GM19397 (cell line): ENCODE data around the gene SDHD.
"Not testable (repeated sequence)": the region's sequence is repeated elsewhere in the genome, so short reads cannot be mapped to it uniquely, and the experiment has no call there.

Experiments
- ATAC-seq: cut with Tn5 transposase; IDR thresholded peaks from one replicate; pipeline ENCODE4 v1.9.1; 2021; ENCODE audit warnings: mild to moderate bottlenecking, moderate library complexity; ENCODE audit not compliant: unreplicated experiment

SDHD gene

DNA sequence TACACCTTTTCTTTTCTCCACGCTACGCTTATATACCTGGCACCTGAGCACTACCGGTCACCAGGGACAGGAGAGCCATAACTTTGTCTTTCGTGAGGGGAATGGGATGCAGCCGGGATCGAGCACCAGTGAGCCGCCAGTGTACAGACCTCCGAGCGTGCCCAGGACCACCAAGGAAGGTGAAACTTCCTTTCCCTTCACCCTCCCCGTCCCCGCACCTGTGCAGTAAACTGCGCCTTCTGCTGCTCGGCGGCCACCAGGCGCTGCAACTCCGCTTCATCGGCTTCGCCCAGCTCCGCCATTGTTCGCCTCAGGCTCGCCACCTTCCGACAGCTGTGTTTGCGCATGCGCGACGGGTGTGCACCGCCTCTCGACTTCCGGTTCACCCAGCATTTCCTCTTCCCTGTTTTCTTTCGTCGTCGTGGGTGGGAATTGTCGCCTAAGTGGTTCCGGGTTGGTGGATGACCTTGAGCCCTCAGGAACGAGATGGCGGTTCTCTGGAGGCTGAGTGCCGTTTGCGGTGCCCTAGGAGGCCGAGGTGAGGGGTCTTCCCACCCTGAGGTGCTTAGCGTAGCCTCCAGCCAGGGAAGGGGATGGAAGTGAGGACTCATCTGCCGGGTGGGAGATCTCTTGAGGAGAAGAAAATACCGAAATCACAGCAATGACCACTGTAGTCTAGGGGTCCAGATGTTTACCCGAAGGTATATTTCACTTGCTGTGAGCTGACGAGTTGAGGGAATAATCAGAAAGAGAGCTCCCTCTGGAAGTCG, at the start of gene SDHD, which contains the start of gene TIMM8B:
Gene SDHD (plus strand): TSS at position 452 of the 770 bp plus-strand sequence. CDS start 35 bp downstream, at position 487.
Gene TIMM8B (minus strand): TSS at position 335 of the 770 bp plus-strand sequence. CDS start 33 bp downstream, at position 302.
- peak; percentile 94 for ATAC-seq

DNA sequence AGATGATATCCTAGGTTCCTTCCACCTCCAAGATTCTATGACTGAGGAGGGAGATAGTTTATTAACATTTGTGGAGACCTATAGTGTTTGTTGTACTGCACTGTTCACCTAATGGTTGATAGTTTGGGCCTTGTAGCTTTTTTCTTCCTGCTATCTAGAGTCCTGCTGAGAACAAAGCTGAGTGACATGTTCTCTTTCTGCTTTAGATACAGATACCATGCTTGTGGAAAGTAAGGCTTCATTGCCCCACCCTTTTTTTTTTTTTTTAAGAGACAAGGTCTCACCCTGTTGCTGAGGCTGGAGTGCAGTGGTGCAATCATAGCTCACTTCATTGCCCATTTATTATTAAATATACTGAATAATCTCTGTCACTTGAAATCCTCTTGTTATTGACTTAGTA, 49.1 kb upstream of the SDHD start:
- ATAC-seq: no peak

DNA sequence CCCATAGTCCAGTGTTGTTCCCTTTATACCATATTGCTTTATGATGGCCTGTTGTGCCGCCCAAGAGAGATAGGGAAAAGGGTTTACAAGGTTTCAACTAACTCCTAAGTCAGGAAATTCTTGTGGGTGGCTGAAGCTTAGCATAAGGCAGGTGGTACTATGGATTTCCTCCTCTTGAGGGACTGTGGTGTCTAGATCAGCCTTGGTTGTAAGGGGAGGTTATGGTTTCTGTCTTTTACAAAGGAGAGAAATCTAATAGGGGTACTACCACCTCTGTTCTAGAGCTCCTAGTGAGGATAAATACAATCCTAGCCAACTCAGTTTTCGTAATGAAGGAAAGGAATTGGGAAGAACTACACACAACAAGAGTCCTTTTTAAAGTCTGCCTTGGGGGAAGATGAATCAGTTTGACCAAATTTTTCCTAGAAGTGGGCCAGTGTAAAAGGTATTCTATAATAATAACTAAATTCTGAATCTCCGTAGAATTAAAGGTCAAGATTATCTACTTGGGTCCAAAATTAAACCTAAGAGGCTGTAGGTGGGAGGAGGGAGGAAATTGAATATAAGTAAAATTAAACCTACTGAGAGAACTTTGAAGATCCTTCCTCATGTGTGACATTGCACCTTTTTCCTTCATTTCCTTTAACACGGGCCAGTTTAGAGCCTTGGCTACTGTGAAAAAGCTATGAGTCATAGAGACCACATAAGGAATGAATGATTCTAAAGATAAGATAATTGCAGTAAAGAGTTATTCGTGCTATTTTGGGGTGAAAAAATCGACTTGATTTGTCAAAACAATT, 44.3 kb upstream of the SDHD start:
- ATAC-seq: no peak

DNA sequence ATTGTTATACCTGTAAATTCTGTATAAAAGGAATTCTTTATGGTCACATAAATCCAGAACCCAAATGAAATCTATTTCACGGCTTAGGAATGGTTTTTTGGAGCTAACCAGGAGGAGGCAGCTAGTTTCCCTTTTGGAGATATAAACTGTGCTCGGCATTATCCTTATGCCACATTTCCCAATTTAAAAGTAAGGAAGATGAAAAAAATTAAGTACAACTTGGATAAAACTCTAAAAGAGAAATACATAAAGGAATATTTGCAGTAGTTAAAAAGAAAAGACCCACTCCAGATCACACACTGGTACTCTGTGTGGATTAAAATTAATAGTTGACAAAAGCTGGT, 43.7 kb upstream of the SDHD start:
- no peak for ATAC-seq

- no peak for ATAC-seq
These were observed 41.7 kb upstream of the SDHD start for GRCh38 chr11:112044961-112045360.

GRCh38 chr11:112046647-112047046, 40.0 kb upstream of the SDHD start:
- ATAC-seq: not testable (repeated sequence)

GRCh38 chr11:112048256-112048655, 38.4 kb upstream of the SDHD start:
- not testable (repeated sequence) for ATAC-seq

DNA sequence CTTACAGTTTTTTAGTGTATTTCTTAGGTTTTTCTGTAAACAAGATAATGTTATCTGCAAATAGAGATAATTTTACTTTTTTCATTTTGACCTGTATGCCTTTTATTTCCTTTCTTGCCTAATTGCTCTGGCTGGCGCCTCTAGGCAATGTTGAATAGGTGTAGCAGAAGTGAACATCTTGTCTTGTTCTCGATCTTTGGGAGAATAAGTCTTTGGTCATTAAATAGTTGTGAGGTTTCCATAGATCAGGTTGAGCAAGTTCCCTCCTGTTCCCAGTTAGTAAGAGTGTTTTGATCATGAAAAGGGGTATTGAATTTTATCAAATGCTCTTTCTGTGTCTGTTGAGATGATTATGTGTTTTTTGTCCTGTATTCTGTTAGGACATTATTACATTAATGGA, 36.9 kb upstream of the SDHD start:
- no peak for ATAC-seq

DNA sequence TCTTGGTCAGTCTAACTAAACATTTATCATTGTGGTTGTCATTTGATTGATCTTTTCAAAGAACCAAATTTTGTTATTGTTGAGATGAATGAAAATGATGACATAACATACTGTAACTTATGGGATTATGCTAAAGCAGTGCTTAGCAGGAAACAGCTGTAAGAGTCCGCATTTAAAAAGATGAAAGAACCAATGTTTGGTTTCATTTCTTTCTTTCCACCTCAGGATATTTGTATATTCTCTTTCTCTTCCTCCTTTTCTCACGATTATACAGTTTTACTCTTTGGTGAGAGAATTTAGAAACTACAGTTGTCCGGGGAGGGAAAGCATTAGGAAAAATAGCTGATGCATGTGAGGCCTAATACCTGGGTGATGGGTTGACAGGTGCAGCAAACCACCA, 36.0 kb upstream of the SDHD start:
- peak; percentile 66 for ATAC-seq

DNA sequence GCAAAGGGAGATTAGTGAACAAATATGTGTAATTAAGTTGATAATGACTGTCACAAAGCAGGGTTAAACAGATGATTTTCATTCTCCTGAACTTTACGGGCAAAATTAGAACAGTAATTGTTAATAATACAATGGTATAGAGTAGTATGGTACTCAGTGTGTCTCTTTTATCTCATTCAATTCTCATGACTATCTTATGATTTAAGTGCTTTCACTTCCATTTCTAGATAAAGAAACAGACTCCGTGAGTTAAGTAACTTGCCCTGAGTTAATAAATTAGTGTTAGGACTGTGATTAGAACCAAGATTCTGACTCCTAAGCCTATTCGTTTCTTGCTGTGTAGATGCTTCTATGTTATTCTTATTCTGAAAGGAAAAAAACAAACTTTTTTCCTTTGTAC, 34.9 kb upstream of the SDHD start:
- ATAC-seq: no peak

GRCh38 chr11:112057170-112057569, 29.5 kb upstream of the SDHD start:
- ATAC-seq: no peak

DNA sequence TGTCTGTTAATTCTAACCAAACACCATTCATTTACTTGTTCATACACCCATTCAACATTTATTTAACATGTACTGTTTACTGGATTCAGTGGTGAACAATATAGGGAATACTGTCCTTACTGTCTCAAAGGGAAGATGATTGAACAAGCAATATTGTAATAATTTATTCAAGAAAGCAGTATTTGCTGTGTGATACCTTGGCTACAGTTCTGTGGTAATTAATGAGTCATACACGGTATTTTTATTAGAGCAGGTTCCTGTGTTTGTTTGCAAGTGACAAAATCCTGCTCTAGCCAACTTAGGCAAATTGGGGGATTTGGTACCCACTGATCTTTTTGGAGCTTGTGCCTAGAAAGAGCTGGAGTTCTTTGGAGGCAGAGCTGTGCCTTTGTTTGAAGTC, 28.6 kb upstream of the SDHD start:
- ATAC-seq: no peak

- no peak for ATAC-seq
These were observed 23.8 kb upstream of the SDHD start for GRCh38 chr11:112062923-112063322.

GRCh38 chr11:112073941-112074811, 12.5 kb upstream of the SDHD start, which contains the start of the genes NKAPD1 and PIH1D2:
Gene NKAPD1 (plus strand): TSS chr11:112074299. CDS start chr11:112075575, 1,276 bp downstream.
Gene PIH1D2 (minus strand): TSS chr11:112074017. CDS start chr11:112073174, 843 bp downstream.
- peak; percentile 85 for ATAC-seq

DNA sequence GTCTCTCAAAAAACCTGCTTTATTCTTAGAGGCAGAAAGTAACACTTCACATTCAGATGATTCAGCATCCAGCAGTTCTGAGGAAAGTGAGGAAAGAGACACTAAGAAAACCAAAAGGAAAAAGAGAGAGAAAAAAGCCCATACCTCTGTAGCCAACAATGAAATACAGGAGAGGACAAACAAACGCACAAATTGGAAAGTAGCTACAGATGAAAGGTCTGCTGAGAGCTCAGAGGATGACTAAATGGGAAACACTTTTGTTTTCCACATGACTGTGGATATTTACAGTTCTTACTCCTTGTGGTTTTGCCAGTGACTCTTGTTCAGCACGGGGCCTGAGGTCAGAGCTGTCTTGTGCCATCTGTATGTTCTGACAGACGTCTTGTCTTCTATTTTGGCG, 3.9 kb upstream of the SDHD start:
- no peak for ATAC-seq

GRCh38 chr11:112085822-112086421, 751 bp upstream of the SDHD start:
- ATAC-seq: peak; percentile 27

DNA sequence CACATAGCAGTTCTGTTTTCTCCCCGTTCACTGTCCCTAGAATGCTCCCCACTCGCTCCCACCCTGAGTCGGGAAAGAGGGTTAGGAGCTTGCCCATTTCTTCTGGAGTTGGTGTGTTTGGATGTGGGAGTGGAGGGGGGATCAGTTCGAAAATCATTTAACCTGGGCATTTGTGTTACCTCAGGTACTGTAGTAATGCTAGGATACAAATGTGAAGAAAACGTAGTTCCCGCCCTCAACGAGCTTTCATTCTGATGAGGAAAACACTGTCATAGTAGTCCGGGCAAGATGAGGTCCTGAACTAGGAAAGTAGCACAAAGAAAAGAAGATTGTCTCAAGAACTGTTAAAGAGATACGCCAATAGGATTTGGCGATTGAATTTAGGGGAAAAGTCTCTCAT, 539 bp downstream of the SDHD start:
- ATAC-seq: no peak

GRCh38 chr11:112095302-112095701, 8.6 kb downstream of the SDHD start:
- not testable (repeated sequence) for ATAC-seq

DNA sequence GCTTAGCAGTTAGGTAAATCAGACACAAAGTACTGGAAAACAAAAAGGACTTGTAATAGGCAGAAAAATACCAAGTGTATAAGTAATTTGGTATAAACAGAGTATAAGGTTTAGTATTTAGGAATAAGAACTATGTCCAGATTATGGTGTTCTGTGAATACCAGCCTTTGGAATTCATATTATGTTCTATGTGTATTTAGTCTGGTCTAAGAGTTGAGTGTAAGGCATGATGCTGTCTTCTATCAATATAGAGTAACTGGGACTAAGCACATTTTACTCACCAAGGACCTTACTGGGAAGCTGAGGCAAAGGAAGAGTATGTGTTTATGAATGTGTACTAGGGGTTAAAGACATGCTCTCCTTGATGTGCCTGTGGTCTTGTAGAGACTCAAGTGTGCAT, 9.5 kb downstream of the SDHD start:
- ATAC-seq: no peak

DNA sequence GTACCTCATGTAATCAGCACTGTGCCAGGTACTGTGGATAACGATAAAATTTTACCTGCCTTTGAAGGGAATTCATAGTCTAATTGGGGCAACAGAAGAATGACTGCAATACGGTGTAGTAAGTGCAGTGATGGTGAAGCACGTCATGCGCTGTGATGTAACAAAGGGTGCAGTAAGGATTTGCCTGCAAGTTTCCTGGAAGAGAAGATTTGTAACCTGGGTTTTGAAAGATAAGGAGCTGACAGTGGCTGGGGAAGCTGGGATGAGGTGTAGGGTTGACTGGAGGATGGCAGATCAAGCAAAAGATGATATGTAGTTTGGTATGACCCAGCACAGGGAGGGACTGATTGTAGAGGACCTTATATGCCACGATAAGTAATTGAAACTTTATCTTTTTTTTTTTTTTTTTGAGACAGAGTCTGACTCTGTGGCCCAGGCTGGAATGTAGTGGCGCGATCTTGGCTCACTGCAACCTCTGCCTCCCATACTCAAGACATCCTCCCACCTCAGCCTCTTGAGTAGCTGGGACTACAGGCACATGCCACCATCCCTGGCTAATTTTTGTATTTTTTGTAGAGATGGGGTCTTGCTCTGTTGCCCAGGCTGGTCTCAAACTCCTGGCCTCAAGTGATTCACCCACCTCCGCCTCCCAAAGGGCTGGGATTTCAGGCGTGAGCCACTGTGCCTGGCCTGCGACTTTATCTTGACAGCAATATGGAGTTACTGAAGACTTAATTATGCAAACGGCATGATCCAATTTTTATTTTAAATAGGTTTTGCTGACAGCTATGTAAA, 11.3 kb downstream of the SDHD start:
- ATAC-seq: no peak
